HG03469 (cell line): ENCODE results near the gene ANGPTL5.
"Not testable (repeated sequence)": the region's sequence is repeated elsewhere in the genome, so short reads cannot be mapped to it uniquely, and the experiment has no call there.

Experiments
- ATAC-seq: cut with Tn5 transposase; IDR thresholded peaks from one replicate; pipeline ENCODE4 v1.9.1; 2021; ENCODE audit warnings: mild to moderate bottlenecking, moderate library complexity, moderate number of reproducible peaks; ENCODE audit not compliant: unreplicated experiment

The ANGPTL5 gene

GRCh38 chr11:101916422-101916821, at the start of gene ANGPTL5:
Gene ANGPTL5, minus strand, starts transcription at chr11:101916522. Its CDS starts 8,613 bp downstream, at chr11:101907909.
- no peak for ATAC-seq

GRCh38 chr11:101964200-101964599, 47.9 kb upstream of the ANGPTL5 start:
- ATAC-seq, result not testable (repeated sequence)

GRCh38 chr11:101960231-101960630, 43.9 kb upstream of the ANGPTL5 start:
- ATAC-seq, result no peak

- ATAC-seq, result no peak
Measured at GRCh38 chr11:101955701-101956100, 39.4 kb upstream of the ANGPTL5 start.

GRCh38 chr11:101955278-101955677, 39.0 kb upstream of the ANGPTL5 start:
- no peak for ATAC-seq

GRCh38 chr11:101949680-101950220, 33.4 kb upstream of the ANGPTL5 start:
- no peak for ATAC-seq

- ATAC-seq, result no peak
Measured at GRCh38 chr11:101945448-101945847, 29.1 kb upstream of the ANGPTL5 start.

- no peak for ATAC-seq
Measured at GRCh38 chr11:101944923-101945322, 28.6 kb upstream of the ANGPTL5 start.

GRCh38 chr11:101940901-101941520, 24.7 kb upstream of the ANGPTL5 start:
- no peak for ATAC-seq

GRCh38 chr11:101931692-101932091, 15.4 kb upstream of the ANGPTL5 start:
- ATAC-seq, result no peak

- no peak for ATAC-seq
Measured at GRCh38 chr11:101929294-101929915, 13.1 kb upstream of the ANGPTL5 start.

GRCh38 chr11:101923554-101923953, 7.2 kb upstream of the ANGPTL5 start:
- ATAC-seq, result no peak

- no peak for ATAC-seq
Measured at GRCh38 chr11:101920992-101921391, 4.7 kb upstream of the ANGPTL5 start.

- no peak for ATAC-seq
Measured at GRCh38 chr11:101917226-101917625, 904 bp upstream of the ANGPTL5 start.

- ATAC-seq, result peak; percentile 39
Measured at GRCh38 chr11:101915791-101916291, 481 bp downstream of the ANGPTL5 start.

GRCh38 chr11:101914738-101915426, 1.4 kb downstream of the ANGPTL5 start, which contains the start of gene CEP126:
Gene CEP126, plus strand, starts transcription at chr11:101915010. Its CDS starts 275 bp downstream, at chr11:101915285.
- ATAC-seq, result peak; percentile 99

- ATAC-seq, result no peak
Measured at GRCh38 chr11:101914341-101914737, 2.0 kb downstream of the ANGPTL5 start.

- ATAC-seq, result no peak
Measured at GRCh38 chr11:101913656-101914055, 2.7 kb downstream of the ANGPTL5 start.

- no peak for ATAC-seq
Measured at GRCh38 chr11:101912823-101913284, 3.5 kb downstream of the ANGPTL5 start.

GRCh38 chr11:101909087-101909486, 7.2 kb downstream of the ANGPTL5 start:
- ATAC-seq, result no peak

- ATAC-seq, result no peak
Measured at GRCh38 chr11:101907815-101908214, 8.5 kb downstream of the ANGPTL5 start.
